ENCODE data around the gene MAN1A1.
A peak's percentile ranks its signal among the peaks of the same experiment; 100 is the strongest.
"Not testable (repeated sequence)": the region's sequence is repeated elsewhere in the genome, so short reads cannot be mapped to it uniquely, and the experiment has no call there.

MAN1A1 gene

GRCh38 chr6:119349361-119350201 lies at the start of gene MAN1A1:
Gene MAN1A1, minus strand, starts transcription at chr6:119349761. Its CDS starts 696 bp downstream, at chr6:119349065.
- peaks cover 61% of the 10 kb centered on the region for H3K4me1 Mint-ChIP-seq
- peak; percentile 88 for ATAC-seq

GRCh38 chr6:119395192-119395591 lies 45.6 kb upstream of the MAN1A1 start:
- H3K27ac Mint-ChIP-seq = no peak overlapping the region
- no peaks in the 10 kb centered on the region for H3K27me3 Mint-ChIP-seq
- no peak overlapping the region for H3K4me3 Mint-ChIP-seq
- ATAC-seq = no peak
- H3K36me3 Mint-ChIP-seq (ENCODE audit: low read depth) = no peaks in the 10 kb centered on the region
- no peaks in the 10 kb centered on the region for H3K4me1 Mint-ChIP-seq
- H3K9me3 Mint-ChIP-seq = peaks cover 5% of the 10 kb centered on the region
- no peak for DNase-seq

More at GRCh38 chr6:119349361-119350201, at the start of gene MAN1A1:
- peak; percentile 92 for DNase-seq
- no peaks in the 10 kb centered on the region for H3K9me3 Mint-ChIP-seq
- peak within 1 kb of the TSS; percentile 89 for H3K4me3 Mint-ChIP-seq
- H3K27ac Mint-ChIP-seq = peak within 1 kb of the TSS; percentile 97
- H3K27me3 Mint-ChIP-seq = no peaks in the 10 kb centered on the region
- H3K36me3 Mint-ChIP-seq (ENCODE audit: low read depth) = peaks cover 23% of the 10 kb centered on the region

GRCh38 chr6:119390247-119390793 lies 40.8 kb upstream of the MAN1A1 start:
- Mint-ChIP-seq H3K4me3 (no peak overlapping the region), H3K27ac (no peak overlapping the region), H3K36me3 (ENCODE audit: low read depth) (peaks cover 7% of the 10 kb centered on the region), H3K4me1 (no peaks in the 10 kb centered on the region), H3K9me3 (peaks cover 4% of the 10 kb centered on the region), H3K27me3 (no peaks in the 10 kb centered on the region)
- no peak for DNase-seq
- ATAC-seq = no peak

- ATAC-seq = no peak
- no peak overlapping the region for H3K27ac Mint-ChIP-seq
- peaks cover 14% of the 10 kb centered on the region for H3K36me3 Mint-ChIP-seq (ENCODE audit: low read depth)
- H3K9me3 Mint-ChIP-seq = peaks cover 19% of the 10 kb centered on the region
- no peaks in the 10 kb centered on the region for H3K4me1 Mint-ChIP-seq
- DNase-seq = no peak
- H3K4me3 Mint-ChIP-seq = no peak overlapping the region
- H3K27me3 Mint-ChIP-seq = no peaks in the 10 kb centered on the region
Measured at GRCh38 chr6:119385994-119386393, 36.4 kb upstream of the MAN1A1 start.

- no peaks in the 10 kb centered on the region for H3K4me1 Mint-ChIP-seq
- no peak overlapping the region for H3K27ac Mint-ChIP-seq
- peaks cover 18% of the 10 kb centered on the region for H3K36me3 Mint-ChIP-seq (ENCODE audit: low read depth)
- no peak overlapping the region for H3K4me3 Mint-ChIP-seq
- H3K9me3 Mint-ChIP-seq = peaks cover 32% of the 10 kb centered on the region
- ATAC-seq = no peak
- H3K27me3 Mint-ChIP-seq = no peaks in the 10 kb centered on the region
- no peak for DNase-seq
Measured at GRCh38 chr6:119384444-119384843, 34.9 kb upstream of the MAN1A1 start.

- DNase-seq (no peak), ATAC-seq (no peak)
- Mint-ChIP-seq H3K4me1 (no peaks in the 10 kb centered on the region), H3K9me3 (peaks cover 28% of the 10 kb centered on the region), H3K27me3 (no peaks in the 10 kb centered on the region), H3K27ac (no peak overlapping the region), H3K36me3 (ENCODE audit: low read depth) (peaks cover 21% of the 10 kb centered on the region), H3K4me3 (no peak overlapping the region)
Measured at GRCh38 chr6:119379809-119380208, 30.2 kb upstream of the MAN1A1 start.

GRCh38 chr6:119377043-119377442 lies 27.5 kb upstream of the MAN1A1 start:
- DNase-seq = not testable (repeated sequence)

GRCh38 chr6:119370080-119370479 lies 20.5 kb upstream of the MAN1A1 start:
- no peak overlapping the region for H3K27ac Mint-ChIP-seq
- ATAC-seq = no peak
- H3K27me3 Mint-ChIP-seq = no peaks in the 10 kb centered on the region
- DNase-seq = no peak
- H3K9me3 Mint-ChIP-seq = peaks cover 10% of the 10 kb centered on the region
- H3K36me3 Mint-ChIP-seq (ENCODE audit: low read depth) = peaks cover 4% of the 10 kb centered on the region
- H3K4me3 Mint-ChIP-seq = no peak overlapping the region
- H3K4me1 Mint-ChIP-seq = no peaks in the 10 kb centered on the region

More at GRCh38 chr6:119377043-119377442, 27.5 kb upstream of the MAN1A1 start:
- H3K27me3 Mint-ChIP-seq, H3K27ac Mint-ChIP-seq, ATAC-seq, H3K4me3 Mint-ChIP-seq, H3K4me1 Mint-ChIP-seq: not testable (repeated sequence)
- H3K36me3 Mint-ChIP-seq (ENCODE audit: low read depth) = peaks cover 14% of the 10 kb centered on the region
- H3K9me3 Mint-ChIP-seq = peaks cover 15% of the 10 kb centered on the region

GRCh38 chr6:119368921-119369320 lies 19.4 kb upstream of the MAN1A1 start:
- no peak for ATAC-seq
- Mint-ChIP-seq H3K27ac (no peak overlapping the region), H3K36me3 (ENCODE audit: low read depth) (peaks cover 13% of the 10 kb centered on the region), H3K27me3 (no peaks in the 10 kb centered on the region), H3K9me3 (peaks cover 14% of the 10 kb centered on the region), H3K4me1 (no peaks in the 10 kb centered on the region), H3K4me3 (no peak overlapping the region)
- DNase-seq = no peak

- peaks cover 12% of the 10 kb centered on the region for H3K36me3 Mint-ChIP-seq (ENCODE audit: low read depth)
- H3K27ac Mint-ChIP-seq = no peak overlapping the region
- H3K4me3 Mint-ChIP-seq = no peak overlapping the region
- H3K9me3 Mint-ChIP-seq = peaks cover 14% of the 10 kb centered on the region
- ATAC-seq (no peak), DNase-seq (no peak)
- peaks cover 17% of the 10 kb centered on the region for H3K4me1 Mint-ChIP-seq
- no peaks in the 10 kb centered on the region for H3K27me3 Mint-ChIP-seq
Measured at GRCh38 chr6:119361209-119361608, 11.6 kb upstream of the MAN1A1 start.

GRCh38 chr6:119360262-119360915 lies 10.8 kb upstream of the MAN1A1 start:
- no peak overlapping the region for H3K4me3 Mint-ChIP-seq
- DNase-seq (no peak), ATAC-seq (peak; percentile 61)
- H3K36me3 Mint-ChIP-seq (ENCODE audit: low read depth) = peaks cover 12% of the 10 kb centered on the region
- H3K27me3 Mint-ChIP-seq = no peaks in the 10 kb centered on the region
- H3K27ac Mint-ChIP-seq = peak overlapping the region; percentile 40
- H3K4me1 Mint-ChIP-seq = peaks cover 19% of the 10 kb centered on the region
- H3K9me3 Mint-ChIP-seq = peaks cover 8% of the 10 kb centered on the region

GRCh38 chr6:119355890-119356289 lies 6.3 kb upstream of the MAN1A1 start:
- Mint-ChIP-seq H3K9me3 (no peaks in the 10 kb centered on the region), H3K27me3 (no peaks in the 10 kb centered on the region), H3K27ac (no peak overlapping the region), H3K4me1 (peaks cover 49% of the 10 kb centered on the region), H3K4me3 (no peak overlapping the region), H3K36me3 (ENCODE audit: low read depth) (no peaks in the 10 kb centered on the region)
- ATAC-seq (no peak), DNase-seq (no peak)

GRCh38 chr6:119355157-119355556 lies 5.6 kb upstream of the MAN1A1 start:
- ATAC-seq = no peak
- no peak overlapping the region for H3K4me3 Mint-ChIP-seq

GRCh38 chr6:119353696-119354095 lies 4.1 kb upstream of the MAN1A1 start:
- no peak for DNase-seq
- ATAC-seq = no peak
- Mint-ChIP-seq H3K4me1 (peaks cover 36% of the 10 kb centered on the region), H3K36me3 (ENCODE audit: low read depth) (peaks cover 2% of the 10 kb centered on the region), H3K4me3 (no peak overlapping the region), H3K27me3 (no peaks in the 10 kb centered on the region), H3K9me3 (no peaks in the 10 kb centered on the region), H3K27ac (no peak overlapping the region)

More at GRCh38 chr6:119355157-119355556, 5.6 kb upstream of the MAN1A1 start:
- Mint-ChIP-seq H3K4me1 (peaks cover 45% of the 10 kb centered on the region), H3K36me3 (ENCODE audit: low read depth) (peaks cover 2% of the 10 kb centered on the region), H3K9me3 (no peaks in the 10 kb centered on the region), H3K27me3 (no peaks in the 10 kb centered on the region), H3K27ac (no peak overlapping the region)
- no peak for DNase-seq

GRCh38 chr6:119352001-119352400 lies 2.4 kb upstream of the MAN1A1 start:
- peak overlapping the region; percentile 13 for H3K4me3 Mint-ChIP-seq
- H3K27ac Mint-ChIP-seq = no peak overlapping the region
- ATAC-seq (no peak), DNase-seq (no peak)
- H3K36me3 Mint-ChIP-seq (ENCODE audit: low read depth) = peaks cover 7% of the 10 kb centered on the region
- no peaks in the 10 kb centered on the region for H3K9me3 Mint-ChIP-seq
- H3K27me3 Mint-ChIP-seq = no peaks in the 10 kb centered on the region
- peaks cover 46% of the 10 kb centered on the region for H3K4me1 Mint-ChIP-seq
